SU-DHL-6 (cell line): ENCODE results near the gene ZNF821.

Experiments
- CTCF ChIP-seq: fragments of 200-600 bp; sonication (generic); IDR thresholded peaks from one replicate; pipeline ENCODE4 v1.5.1; 2017; ENCODE audit warnings: antibody characterized with exemption, mild to moderate bottlenecking, low read length, moderate library complexity; ENCODE audit not compliant: insufficient read depth, poor library complexity, severe bottlenecking
- EZH2phosphoT487 ChIP-seq: fragments of 200-600 bp; sonication (generic), shearing (Covaris generic); conservative IDR thresholded peaks from 2 replicates; pipeline ENCODE4 v1.6.1; 2018; ENCODE audit warnings: mild to moderate bottlenecking, antibody characterized with exemption, low read length, moderate library complexity, mixed read lengths

- TF ChIP-seq CTCF: no peak
- no peak for TF ChIP-seq EZH2phosphoT487
Measured at GRCh38 chr16:71878911-71879310, 5.1 kb downstream of the ZNF821 start.
